Sigmoid colon (tissue), 7 donors: ENCODE results near the gene JAG2. TPM values are rescaled to one million over a fixed set of nuclear protein-coding genes. Genes with fewer than 3 reads are reported as not detected.

Source experiments
- DNase-seq: peaks from one replicate; pipeline ENCODE4 v3.0.0-alpha.2; 2019
- H3K27ac ChIP-seq, 4 donors: fragments of 200-600 bp; sonication (generic); one replicate each; pipeline ENCODE4 v1.5.1; 2016 to 2019; ENCODE audit warnings: mild to moderate bottlenecking in 1 of 4
- H3K27me3 ChIP-seq, 3 donors: fragments of 200-600 bp; sonication (generic); one replicate each; pipeline ENCODE4 v1.5.1; 2019; ENCODE audit warnings: mild to moderate bottlenecking in 1 of 3
- H3K36me3 ChIP-seq, 4 donors: fragments of 200-600 bp; sonication (generic); one replicate each; pipeline ENCODE4 v1.5.1; 2016 to 2019
- H3K4me1 ChIP-seq, 4 donors: fragments of 200-600 bp; sonication (generic); one replicate each; pipeline ENCODE4 v1.5.1; 2017 to 2019
- H3K4me3 ChIP-seq, 4 donors: fragments of 200-600 bp; sonication (generic); one replicate each; pipeline ENCODE4 v1.5.1; 2017 to 2019; ENCODE audit warnings: mild to moderate bottlenecking in 2 of 4, moderate library complexity in 1 of 4
- H3K9me3 ChIP-seq, 4 donors: fragments of 200-600 bp in 3 of 4; sonication (generic) in 3 of 4; one replicate each; pipeline versions ENCODE4 v1.5.1 to v1.6.1; 2013 to 2019
- CTCF ChIP-seq, 4 experiments: fragments of 450-650 bp in 3 of 4; fragments of 200-600 bp in 1 of 4; IDR thresholded peaks; one replicate each; pipeline ENCODE4 v1.5.1; 2016 to 2019; ENCODE audit warnings: antibody characterized with exemption in 4 of 4, mild to moderate bottlenecking in 3 of 4, moderate library complexity in 2 of 4
- EP300 ChIP-seq, 4 donors: sonication (generic); formaldehyde crosslinking; IDR thresholded peaks; one replicate each; pipeline ENCODE4 v1.6.1; 2017; ENCODE audit warnings: antibody characterized with exemption in 4 of 4
- POLR2A ChIP-seq, 2 donors: fragments of 450-650 bp; IDR thresholded peaks; one replicate each; pipeline ENCODE4 v1.6.1; 2016; ENCODE audit warnings: antibody characterized with exemption in 2 of 2, mild to moderate bottlenecking in 2 of 2, moderate library complexity in 2 of 2
- POLR2AphosphoS5 ChIP-seq, 4 donors: sonication (generic); formaldehyde crosslinking; IDR thresholded peaks; one replicate each; pipeline ENCODE4 v1.6.1; 2017; ENCODE audit warnings: antibody characterized with exemption in 4 of 4
- WGBS, 2 donors: extraction: QIAGEN DNeasy Blood & Tissue Kit; methylation state at CpG; one replicate each; pipeline ENCODE4 v1.1.7; 2013; 5-methylcytosine and 5-hydroxymethylcytosine counted together
- intact Hi-C: fragments of 100-400 bp; cut with DNase I; formaldehyde crosslinking; loops from one replicate; pipeline ENCODE4 v1.15.1; 2023
- polyA plus RNA-seq, 3 donors: library from polyadenylated mRNA; stranded (reverse); fragments of 200-250 nt; gene quantifications; one replicate each; pipeline ENCODE4 v1.2.3, GENCODE V29; 2013
- total RNA-seq, 4 donors: library from RNA; depleted of rRNA; stranded (reverse); fragments of >200 nt; gene quantifications; one replicate each; pipeline ENCODE4 v1.1.0, GENCODE V29; 2016
- donor health status: healthy with polysubstance abuse.
- donor health status: Bipolar disorder and iron deficiency.
- donor health status: healthy.

Gene JAG2
- total and polyA plus RNA-seq, 7 donors, result 0.60 to 12.3 (median 3.2) TPM

- no peaks in the 10 kb centered on the region for H3K9me3 ChIP-seq
- TF ChIP-seq POLR2AphosphoS5 (IDR thresholded peaks at IDR 0.05), result no peak
- no peak for TF ChIP-seq EP300 (IDR thresholded peaks at IDR 0.05)
- TF ChIP-seq POLR2A (IDR thresholded peaks at IDR 0.05), result no peak
- TF ChIP-seq CTCF (IDR thresholded peaks at IDR 0.05), result peak in 1 of 4 experiments; percentile 30
- no peak overlapping the region for H3K27ac ChIP-seq
- peak overlapping the region in 3 of 4 donors; percentile 35 to 41 (median 41) for H3K4me3 ChIP-seq
- WGBS, 2 donors, result 5 to 7% methylated on average over 54 of the region's 54 CpGs
- intact Hi-C loops, result loop anchor here (2.0 kb wide), 1 partner anchor 78 kb away; no protein-coding TSS in a partner anchor
- peaks cover 4 to 62% (median 37%) of the 10 kb centered on the region in 3 donors for H3K27me3 ChIP-seq
- H3K4me1 ChIP-seq, result peaks cover 0 to 20% (median 17%) of the 10 kb centered on the region in 4 donors
- no peaks in the 10 kb centered on the region for H3K36me3 ChIP-seq
- DNase-seq, result no peak
Measured at GRCh38 chr14:105168979-105169507, 467 bp upstream of the JAG2 start.

GRCh38 chr14:105168093-105168420 lies 519 bp downstream of the JAG2 start:
- Histone ChIP-seq H3K27me3 (peaks cover 4 to 62% (median 37%) of the 10 kb centered on the region in 3 donors), H3K36me3 (no peaks in the 10 kb centered on the region), H3K27ac (no peak overlapping the region), H3K4me1 (peaks cover 0 to 20% (median 17%) of the 10 kb centered on the region in 4 donors), H3K4me3 (peak overlapping the region in 3 of 4 donors; percentile 38 to 49 (median 48)), H3K9me3 (no peaks in the 10 kb centered on the region)
- no peak for DNase-seq
- 1% methylated on average over 46 of the region's 46 CpGs for WGBS, 2 donors
- TF ChIP-seq POLR2A (IDR thresholded peaks at IDR 0.05), result no peak
- no peak for TF ChIP-seq CTCF (IDR thresholded peaks at IDR 0.05)
- TF ChIP-seq EP300 (IDR thresholded peaks at IDR 0.05), result no peak
- TF ChIP-seq POLR2AphosphoS5 (IDR thresholded peaks at IDR 0.05), result no peak
- intact Hi-C loops, result loop anchor here (2.0 kb wide), 1 partner anchor 77 kb away; no protein-coding TSS in a partner anchor

- TF ChIP-seq CTCF (IDR thresholded peaks at IDR 0.05), result no peak
- TF ChIP-seq POLR2A (IDR thresholded peaks at IDR 0.05), result no peak
- TF ChIP-seq EP300 (IDR thresholded peaks at IDR 0.05), result no peak
- no peak for TF ChIP-seq POLR2AphosphoS5 (IDR thresholded peaks at IDR 0.05)
- H3K36me3 ChIP-seq, result no peaks in the 10 kb centered on the region
- no peak for DNase-seq
- intact Hi-C loops, result loop anchor here (2.0 kb wide), 1 partner anchor 77 kb away; no protein-coding TSS in a partner anchor
- 2 to 4% methylated on average over 116 of the region's 116 CpGs for WGBS, 2 donors
- H3K9me3 ChIP-seq, result no peaks in the 10 kb centered on the region
- peaks cover 0 to 20% (median 17%) of the 10 kb centered on the region in 4 donors for H3K4me1 ChIP-seq
- H3K27ac ChIP-seq, result peak overlapping the region in 1 of 4 donors; percentile 27
- peak overlapping the region in 3 of 4 donors; percentile 38 to 49 (median 48) for H3K4me3 ChIP-seq
- H3K27me3 ChIP-seq, result peaks cover 4 to 62% (median 37%) of the 10 kb centered on the region in 3 donors
Measured at GRCh38 chr14:105167303-105168092, 1.1 kb downstream of the JAG2 start.

- no peaks in the 10 kb centered on the region for H3K9me3 ChIP-seq
- intact Hi-C loops, result no loop called here
- H3K36me3 ChIP-seq, result no peaks in the 10 kb centered on the region
- peaks cover 4 to 62% (median 37%) of the 10 kb centered on the region in 3 donors for H3K27me3 ChIP-seq
- H3K4me3 ChIP-seq, result peak overlapping the region in 2 of 4 donors; percentile 9 to 49
- peaks cover 0 to 20% (median 17%) of the 10 kb centered on the region in 4 donors for H3K4me1 ChIP-seq
- WGBS, 2 donors, result 60 to 69% methylated on average over 22 of the region's 22 CpGs
- no peak for DNase-seq
- H3K27ac ChIP-seq, result no peak overlapping the region
- TF ChIP-seq EP300 (IDR thresholded peaks at IDR 0.05), result no peak
Measured at GRCh38 chr14:105166571-105167302, 1.8 kb downstream of the JAG2 start.
